ENCODE measurements around the gene USP33. TPM values are rescaled to one million over a fixed set of nuclear protein-coding genes. Genes with fewer than 3 reads are reported as not detected.

The USP33 gene
- total RNA-seq, 4 donors from 2014 or later = 31.1 to 51.8 (median 34.6) TPM

DNA sequence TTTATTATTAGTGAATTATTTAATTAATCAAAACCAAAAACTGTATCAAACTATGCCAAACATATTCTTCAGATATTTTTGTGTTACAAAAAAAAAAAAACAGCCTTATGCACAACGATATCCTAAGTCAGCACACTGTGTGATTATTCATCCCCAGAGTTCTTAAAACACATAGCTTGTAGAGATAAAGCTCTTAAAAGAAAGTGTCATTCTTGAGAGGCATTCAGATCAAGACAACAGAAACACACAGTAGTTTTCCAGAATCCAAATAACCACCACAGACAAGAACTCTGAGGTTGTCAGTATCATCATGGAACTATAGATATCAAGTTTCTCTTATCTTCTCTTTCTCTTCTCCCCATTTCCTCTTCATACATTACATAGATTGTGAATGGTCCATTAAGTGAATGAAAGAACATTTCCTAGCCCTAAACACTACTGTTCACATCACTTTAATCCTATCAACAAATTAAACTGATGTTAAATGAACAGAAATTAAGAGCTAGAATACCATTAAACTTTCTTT is 90.7 kb downstream of the USP33 start:
- no peaks in the 10 kb centered on the region for H3K36me3 ChIP-seq
- no peak overlapping the region for H3K4me3 ChIP-seq
- no peak overlapping the region for H3K27ac ChIP-seq
- H3K9me3 ChIP-seq = no peaks in the 10 kb centered on the region
- DNase-seq (no peak), ATAC-seq (no peak)
- in situ Hi-C loops (cut with MboI; ENCODE audit: low sequenced_read_pairs in 4 of 4) = no loop called here
- intact Hi-C loops (cut with DNase I; ENCODE audit: low total_unique reads) = no loop called here
- peaks cover 39 to 57% of the 10 kb centered on the region in 2 donors for H3K4me1 ChIP-seq
- no peak for TF ChIP-seq POLR2A (IDR thresholded peaks at IDR 0.05)
- no peak for TF ChIP-seq CTCF (IDR thresholded peaks at IDR 0.05 in 4 of 5, conservative IDR thresholded peaks at IDR 0.05 in 1 of 5)
- no peaks in the 10 kb centered on the region for H3K27me3 ChIP-seq

GRCh38 chr1:77664939-77665516 is 94.6 kb downstream of the USP33 start:
- Histone ChIP-seq H3K27me3 (no peaks in the 10 kb centered on the region), H3K36me3 (no peaks in the 10 kb centered on the region), H3K4me3 (no peak overlapping the region), H3K27ac (no peak overlapping the region), H3K9me3 (no peaks in the 10 kb centered on the region), H3K4me1 (peaks cover 14 to 27% of the 10 kb centered on the region in 2 donors)
- intact Hi-C loops (cut with DNase I; ENCODE audit: low total_unique reads) (no loop called here), in situ Hi-C loops (cut with MboI; ENCODE audit: low sequenced_read_pairs in 4 of 4) (no loop called here)
- ATAC-seq (no peak), DNase-seq (no peak)
- TF ChIP-seq POLR2A (IDR thresholded peaks at IDR 0.05) (no peak), CTCF (IDR thresholded peaks at IDR 0.05 in 4 of 5, conservative IDR thresholded peaks at IDR 0.05 in 1 of 5) (no peak)

- H3K27me3 ChIP-seq = no peaks in the 10 kb centered on the region
- ATAC-seq = no peak
- H3K9me3 ChIP-seq = no peaks in the 10 kb centered on the region
- no peak overlapping the region for H3K27ac ChIP-seq
- TF ChIP-seq CTCF (IDR thresholded peaks at IDR 0.05 in 4 of 5, conservative IDR thresholded peaks at IDR 0.05 in 1 of 5) = no peak
- no peak for TF ChIP-seq POLR2A (IDR thresholded peaks at IDR 0.05)
- in situ Hi-C loops (cut with MboI; ENCODE audit: low sequenced_read_pairs in 4 of 4) = no loop called here
- H3K4me3 ChIP-seq = no peak overlapping the region
- no peaks in the 10 kb centered on the region for H3K36me3 ChIP-seq
- H3K4me1 ChIP-seq = peaks cover 14 to 19% of the 10 kb centered on the region in 2 donors
- intact Hi-C loops (cut with DNase I; ENCODE audit: low total_unique reads) = no loop called here
- no peak for DNase-seq
Measured at GRCh38 chr1:77661696-77662095, 98.0 kb downstream of the USP33 start.

DNA sequence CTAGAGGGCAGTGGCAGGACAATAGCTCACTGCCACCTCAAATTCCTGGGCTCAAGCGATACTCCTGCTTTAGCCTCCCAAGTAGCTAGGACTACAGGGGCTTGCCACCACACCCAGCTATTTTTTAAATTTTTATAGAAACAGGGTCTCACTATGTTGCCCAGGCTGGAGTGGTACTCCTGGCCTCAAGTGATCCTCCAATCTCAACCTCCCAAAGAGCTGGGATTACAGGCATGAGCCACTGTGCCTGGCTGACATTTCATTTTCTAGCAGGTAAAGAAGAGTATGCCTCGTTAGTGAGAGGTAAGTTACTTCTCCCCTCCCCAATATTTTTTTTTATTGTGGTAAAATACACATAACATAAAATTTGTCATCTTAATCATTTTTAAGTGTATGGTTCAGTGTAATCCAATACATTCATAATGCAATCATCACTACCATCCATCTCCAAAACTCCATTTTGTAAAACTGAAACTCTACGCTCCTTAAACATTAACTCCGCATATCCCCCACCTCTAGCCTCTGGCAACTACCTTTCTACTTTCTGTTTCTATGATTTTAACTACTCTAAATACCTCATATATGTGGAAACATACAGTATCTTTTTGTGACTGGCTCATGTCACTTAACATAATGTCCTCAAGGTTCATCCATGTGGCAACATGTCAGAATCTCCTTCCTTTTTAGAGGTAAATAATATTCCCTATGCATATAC is 99.6 kb downstream of the USP33 start:
- H3K27ac ChIP-seq = no peak overlapping the region
- no peak for ATAC-seq
- intact Hi-C loops (cut with DNase I; ENCODE audit: low total_unique reads) (no loop called here), in situ Hi-C loops (cut with MboI; ENCODE audit: low sequenced_read_pairs in 4 of 4) (no loop called here)
- H3K4me3 ChIP-seq = no peak overlapping the region
- no peaks in the 10 kb centered on the region for H3K36me3 ChIP-seq
- no peak for DNase-seq
- peaks cover 8 to 9% of the 10 kb centered on the region in 2 donors for H3K4me1 ChIP-seq
- no peaks in the 10 kb centered on the region for H3K9me3 ChIP-seq
- H3K27me3 ChIP-seq = no peaks in the 10 kb centered on the region
- no peak for TF ChIP-seq POLR2A (IDR thresholded peaks at IDR 0.05)
- TF ChIP-seq CTCF (IDR thresholded peaks at IDR 0.05 in 4 of 5, conservative IDR thresholded peaks at IDR 0.05 in 1 of 5) = no peak
